Activated CD8-positive, alpha-beta T cell treated with anti-CD3 and anti-CD28 coated beads, Interleukin-2, amount 10 ng/mL, durations not matched to agents 7 days and 5 days (primary cell): Measurements from ENCODE around the gene NRXN3. TPM values are rescaled to one million over a fixed set of nuclear protein-coding genes. Genes with fewer than 3 reads are reported as not detected.

Source experiments
- ATAC-seq: fragments of 150-1000 bp; cut with Tn5 transposase; one replicate; pipeline ENCODE4 v1.10.0; 2021; ENCODE audit warnings: moderate library complexity
- CTCF ChIA-PET: fragments of 350-600 bp; sonication (Branson Sonifier 250); formaldehyde crosslinking; loops from one replicate; lab custom pipeline; 2021; ENCODE audit warnings: antibody characterized with exemption; lab: Charles Lee
- POLR2A ChIA-PET: fragments of 350-600 bp; sonication (Branson Sonifier 250); formaldehyde crosslinking; loops from one replicate; lab custom pipeline; 2021; ENCODE audit warnings: antibody characterized with exemption; lab: Charles Lee
- DNase-seq: peaks from one replicate; pipeline ENCODE4 v3.0.0-alpha.2; 2020
- H3K27ac Mint-ChIP-seq: one replicate; pipeline ENCODE4 v1.8.0; 2021; ENCODE audit warnings: mild to moderate bottlenecking, mixed read lengths
- H3K27me3 Mint-ChIP-seq: one replicate; pipeline ENCODE4 v1.8.0; 2021; ENCODE audit warnings: low read depth, mixed read lengths
- H3K36me3 Mint-ChIP-seq: one replicate; pipeline ENCODE4 v1.8.0; 2021; ENCODE audit warnings: low read depth, mixed read lengths
- H3K4me1 Mint-ChIP-seq: one replicate; pipeline ENCODE4 v1.8.0; 2021; ENCODE audit warnings: low read depth, mixed read lengths
- H3K4me3 Mint-ChIP-seq: one replicate; pipeline ENCODE4 v1.8.0; 2021; ENCODE audit warnings: mild to moderate bottlenecking, mixed read lengths
- H3K9me3 Mint-ChIP-seq: one replicate; pipeline ENCODE4 v1.8.0; 2022; ENCODE audit warnings: mixed read lengths; ENCODE audit not compliant: insufficient read depth
- total RNA-seq, 2 experiments: library from RNA; stranded (reverse); gene quantifications; one replicate each; pipeline ENCODE4 v1.2.3, GENCODE V29; 2021

The NRXN3 gene
- total RNA-seq, 2 experiments from 2014 or later: not detected

- ChIA-PET CTCF (no interaction called here), POLR2A (no interaction called here)
- no peaks in the 10 kb centered on the region for H3K4me1 Mint-ChIP-seq
- ATAC-seq: no peak
- no peaks in the 10 kb centered on the region for H3K36me3 Mint-ChIP-seq
- no peaks in the 10 kb centered on the region for H3K9me3 Mint-ChIP-seq
- H3K27me3 Mint-ChIP-seq: no peaks in the 10 kb centered on the region
- DNase-seq: no peak
- no peak overlapping the region for H3K27ac Mint-ChIP-seq
- no peak overlapping the region for H3K4me3 Mint-ChIP-seq
Measured at GRCh38 chr14:78440356-78440894, 270.3 kb downstream of the NRXN3 start.

- no peak overlapping the region for H3K27ac Mint-ChIP-seq
- no peaks in the 10 kb centered on the region for H3K9me3 Mint-ChIP-seq
- no peak overlapping the region for H3K4me3 Mint-ChIP-seq
- ChIA-PET CTCF (interaction anchor here (1.3 kb wide), 1 partner anchor 123 kb away, joined by 4 read pairs; no protein-coding TSS in a partner anchor), POLR2A (interaction anchor here (0.8 kb wide), 1 partner anchor 58 kb away, joined by 3 read pairs; no protein-coding TSS in a partner anchor)
- no peaks in the 10 kb centered on the region for H3K4me1 Mint-ChIP-seq
- no peak for DNase-seq
- no peaks in the 10 kb centered on the region for H3K36me3 Mint-ChIP-seq
- ATAC-seq: no peak
- no peaks in the 10 kb centered on the region for H3K27me3 Mint-ChIP-seq
Measured at GRCh38 chr14:78443834-78444233, 273.7 kb downstream of the NRXN3 start.

- no peaks in the 10 kb centered on the region for H3K36me3 Mint-ChIP-seq
- DNase-seq: no peak
- H3K27ac Mint-ChIP-seq: no peak overlapping the region
- H3K9me3 Mint-ChIP-seq: no peaks in the 10 kb centered on the region
- H3K4me3 Mint-ChIP-seq: no peak overlapping the region
- no peak for ATAC-seq
- ChIA-PET POLR2A (no interaction called here), CTCF (no interaction called here)
- H3K27me3 Mint-ChIP-seq: no peaks in the 10 kb centered on the region
- H3K4me1 Mint-ChIP-seq: no peaks in the 10 kb centered on the region
Measured at GRCh38 chr14:78445275-78445674, 275.1 kb downstream of the NRXN3 start.

GRCh38 chr14:78446807-78447206, 276.6 kb downstream of the NRXN3 start:
- no peaks in the 10 kb centered on the region for H3K27me3 Mint-ChIP-seq
- no peak overlapping the region for H3K4me3 Mint-ChIP-seq
- CTCF ChIA-PET: interaction anchor here (4.9 kb wide), 1 partner anchor 120 kb away, joined by 23 read pairs; no protein-coding TSS in a partner anchor
- POLR2A ChIA-PET: no interaction called here
- H3K9me3 Mint-ChIP-seq: no peaks in the 10 kb centered on the region
- H3K36me3 Mint-ChIP-seq: no peaks in the 10 kb centered on the region
- DNase-seq: no peak
- H3K27ac Mint-ChIP-seq: no peak overlapping the region
- H3K4me1 Mint-ChIP-seq: no peaks in the 10 kb centered on the region
- no peak for ATAC-seq

- Mint-ChIP-seq H3K4me3 (no peak overlapping the region), H3K9me3 (no peaks in the 10 kb centered on the region), H3K36me3 (no peaks in the 10 kb centered on the region), H3K27me3 (no peaks in the 10 kb centered on the region), H3K4me1 (no peaks in the 10 kb centered on the region), H3K27ac (no peak overlapping the region)
- ChIA-PET POLR2A (interaction anchor here (0.6 kb wide), 1 partner anchor 1092 kb away, joined by 4 read pairs; no protein-coding TSS in a partner anchor), CTCF (interaction anchor here (0.8 to 4.9 kb wide), 3 partner anchors 119 to 388 kb away, joined by 3 to 23 read pairs (median 3); no protein-coding TSS in a partner anchor)
- DNase-seq (peak; percentile 66), ATAC-seq (no peak)
Measured at GRCh38 chr14:78448164-78449094, 278.3 kb downstream of the NRXN3 start.

DNA sequence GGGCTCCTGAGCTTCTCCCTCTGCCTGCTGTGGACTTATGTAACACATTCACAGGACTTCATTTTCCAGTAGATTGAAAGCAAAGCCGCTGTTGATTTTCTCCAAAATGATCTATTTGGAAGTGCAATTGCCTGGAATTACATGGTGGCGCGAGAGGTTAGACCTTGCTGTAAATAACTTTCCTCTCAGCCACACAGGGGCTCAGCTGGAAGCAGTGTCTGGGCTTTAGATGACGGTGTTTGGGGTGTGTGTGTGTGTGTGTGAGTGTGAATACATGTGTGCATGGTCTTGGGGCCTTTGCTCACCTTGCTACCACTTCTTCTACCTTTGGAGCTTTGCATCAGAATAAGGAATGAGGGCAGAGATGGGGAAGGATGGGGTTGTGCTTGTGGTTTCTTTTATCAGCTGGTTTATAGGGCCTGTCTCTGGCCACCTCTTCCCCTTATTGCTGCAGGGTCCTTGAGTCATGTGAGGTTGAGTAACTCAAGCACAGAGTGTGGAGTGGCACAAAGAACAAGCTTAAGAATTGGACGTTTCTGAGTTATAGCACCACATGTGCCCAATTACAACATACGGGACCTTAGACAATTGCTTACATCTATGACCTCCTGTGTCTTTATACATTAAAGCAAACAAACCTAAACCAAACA, 280.6 kb downstream of the NRXN3 start:
- CTCF ChIA-PET: interaction anchor here (0.9 to 4.9 kb wide), 2 partner anchors 116 to 148 kb away, joined by 3 to 23 read pairs; no protein-coding TSS in a partner anchor
- H3K27me3 Mint-ChIP-seq: no peaks in the 10 kb centered on the region
- ATAC-seq (no peak), DNase-seq (no peak)
- POLR2A ChIA-PET: no interaction called here
- no peak overlapping the region for H3K4me3 Mint-ChIP-seq
- no peaks in the 10 kb centered on the region for H3K4me1 Mint-ChIP-seq
- no peaks in the 10 kb centered on the region for H3K9me3 Mint-ChIP-seq
- H3K36me3 Mint-ChIP-seq: no peaks in the 10 kb centered on the region
- H3K27ac Mint-ChIP-seq: no peak overlapping the region

DNA sequence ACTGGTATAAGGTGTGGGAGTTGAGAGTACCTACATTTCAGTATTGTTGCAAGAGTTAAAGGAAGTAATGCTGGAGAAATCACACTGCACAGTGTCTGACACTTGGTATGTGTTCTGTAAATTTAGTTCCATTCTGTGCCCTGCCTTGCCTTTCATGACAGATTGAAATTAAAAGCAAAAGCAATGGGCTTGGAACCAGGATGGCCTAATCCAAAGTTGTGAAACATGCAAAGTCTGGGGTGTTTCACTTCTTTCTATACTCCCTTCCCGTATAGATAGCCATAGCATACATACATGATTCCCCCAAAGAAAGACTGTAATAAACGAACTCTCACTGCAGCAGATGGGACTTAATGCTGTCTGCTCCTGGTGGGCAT, 281.1 kb downstream of the NRXN3 start:
- ATAC-seq (no peak), DNase-seq (no peak)
- Mint-ChIP-seq H3K27me3 (no peaks in the 10 kb centered on the region), H3K4me3 (no peak overlapping the region), H3K9me3 (no peaks in the 10 kb centered on the region), H3K27ac (no peak overlapping the region), H3K36me3 (no peaks in the 10 kb centered on the region), H3K4me1 (no peaks in the 10 kb centered on the region)
- CTCF ChIA-PET: interaction anchor here (4.9 kb wide), 1 partner anchor 116 kb away, joined by 23 read pairs; no protein-coding TSS in a partner anchor
- POLR2A ChIA-PET: no interaction called here

DNA sequence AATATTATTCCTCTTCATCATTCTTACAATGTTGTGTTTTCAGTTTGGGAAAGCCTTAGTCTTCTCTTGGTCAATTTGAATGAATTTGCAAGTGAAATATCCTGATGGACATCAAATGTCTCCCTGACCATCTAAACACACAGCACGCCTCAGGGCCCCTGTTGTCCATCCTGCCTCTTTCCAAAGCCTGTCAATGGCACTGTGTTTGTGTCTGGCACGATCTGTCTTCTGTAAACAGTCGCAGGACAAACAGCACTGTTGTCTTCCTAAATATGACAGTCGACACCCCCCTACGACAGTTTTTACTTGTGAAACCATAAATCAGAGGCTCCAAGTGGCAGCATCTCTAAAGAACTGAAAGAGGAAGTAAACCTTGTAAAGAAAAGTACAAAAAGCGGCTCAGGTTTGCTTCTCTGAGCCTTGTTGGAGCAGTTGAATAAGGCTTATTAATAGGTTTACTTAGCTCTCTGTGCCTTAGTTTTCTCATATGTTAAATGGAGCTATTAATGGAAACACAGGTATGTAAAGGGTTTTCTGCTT, 285.8 kb downstream of the NRXN3 start:
- Mint-ChIP-seq H3K27me3 (no peaks in the 10 kb centered on the region), H3K4me1 (no peaks in the 10 kb centered on the region), H3K36me3 (no peaks in the 10 kb centered on the region), H3K4me3 (no peak overlapping the region), H3K27ac (no peak overlapping the region), H3K9me3 (no peaks in the 10 kb centered on the region)
- POLR2A ChIA-PET: no interaction called here
- CTCF ChIA-PET: no interaction called here
- DNase-seq: no peak
- ATAC-seq: no peak

DNA sequence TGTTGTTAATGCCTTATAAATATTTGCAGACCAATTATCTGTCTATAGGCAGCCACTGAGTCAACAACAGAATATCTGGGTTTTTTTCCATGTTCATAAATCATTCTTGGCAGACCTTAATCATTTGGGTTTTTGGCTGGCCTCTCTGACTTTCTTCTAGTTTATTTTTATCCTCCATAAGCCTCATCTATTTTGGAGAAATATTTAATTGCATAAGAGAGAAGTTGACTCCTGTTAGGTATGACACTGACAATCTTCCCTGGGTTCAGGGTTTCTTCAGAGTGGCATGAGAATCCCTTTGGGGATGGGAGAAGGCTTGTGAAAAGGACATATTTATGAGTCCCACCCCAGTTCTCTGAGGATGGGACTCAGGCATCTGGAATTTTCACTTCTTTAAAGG, 299.8 kb downstream of the NRXN3 start:
- Mint-ChIP-seq H3K9me3 (no peaks in the 10 kb centered on the region), H3K27me3 (no peaks in the 10 kb centered on the region), H3K36me3 (no peaks in the 10 kb centered on the region), H3K27ac (no peak overlapping the region), H3K4me3 (no peak overlapping the region), H3K4me1 (no peaks in the 10 kb centered on the region)
- DNase-seq: no peak
- ChIA-PET POLR2A (no interaction called here), CTCF (no interaction called here)
- ATAC-seq: no peak

DNA sequence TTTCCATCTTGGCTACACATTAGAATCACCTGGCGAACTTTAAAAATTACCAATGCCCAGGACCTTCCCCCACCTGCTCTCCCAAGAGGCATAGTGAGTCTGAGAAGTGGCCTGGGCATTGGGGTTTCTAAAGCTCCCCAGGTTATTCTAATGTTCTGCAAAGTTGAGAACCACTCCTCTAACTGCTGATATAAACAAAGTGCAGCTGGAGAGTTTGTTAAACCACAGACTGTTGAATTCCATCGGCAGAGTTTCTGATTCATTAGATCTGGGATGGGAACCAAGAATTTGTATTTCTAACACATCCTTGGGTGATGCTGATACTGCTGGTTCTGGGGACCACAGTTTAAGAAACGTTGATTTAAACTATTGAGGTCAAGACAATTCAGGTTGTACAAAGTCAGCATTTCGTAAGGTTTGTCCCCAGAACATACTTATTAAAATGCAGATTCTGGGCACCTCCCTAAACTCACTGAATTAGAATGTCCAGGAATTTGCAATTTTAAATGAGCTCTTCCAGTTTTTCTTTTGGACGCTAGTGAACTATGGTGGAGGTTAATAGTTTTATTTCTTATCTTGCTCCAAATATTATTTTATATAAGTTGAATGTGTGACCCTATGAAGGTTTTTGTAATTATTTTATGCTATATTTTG, 309.1 kb downstream of the NRXN3 start:
- no peaks in the 10 kb centered on the region for H3K9me3 Mint-ChIP-seq
- no peaks in the 10 kb centered on the region for H3K27me3 Mint-ChIP-seq
- no peak overlapping the region for H3K4me3 Mint-ChIP-seq
- no peaks in the 10 kb centered on the region for H3K36me3 Mint-ChIP-seq
- ChIA-PET POLR2A (no interaction called here), CTCF (no interaction called here)
- H3K27ac Mint-ChIP-seq: no peak overlapping the region
- DNase-seq (no peak), ATAC-seq (no peak)
- H3K4me1 Mint-ChIP-seq: no peaks in the 10 kb centered on the region

DNA sequence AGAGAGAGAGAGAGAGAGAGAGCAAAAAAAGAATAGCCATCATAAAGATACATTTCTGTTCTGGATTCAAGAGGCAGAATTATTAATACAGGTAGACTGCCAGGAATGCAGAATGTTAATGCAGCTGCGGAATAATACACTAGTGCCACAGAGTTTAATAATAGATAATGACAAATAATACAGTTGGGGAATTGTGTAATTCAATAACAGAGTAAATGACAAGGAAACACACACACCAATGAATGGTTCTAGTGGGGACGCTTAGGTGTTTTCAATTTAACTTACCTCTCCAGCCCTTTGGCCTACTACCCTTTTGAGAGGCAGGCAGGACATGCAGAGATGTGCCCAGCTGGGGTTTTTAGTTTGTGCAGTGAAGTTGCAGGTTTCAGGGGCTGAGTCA, 313.9 kb downstream of the NRXN3 start:
- H3K27ac Mint-ChIP-seq: no peak overlapping the region
- H3K4me3 Mint-ChIP-seq: no peak overlapping the region
- no peaks in the 10 kb centered on the region for H3K36me3 Mint-ChIP-seq
- H3K27me3 Mint-ChIP-seq: no peaks in the 10 kb centered on the region
- DNase-seq (no peak), ATAC-seq (no peak)
- ChIA-PET CTCF (no interaction called here), POLR2A (no interaction called here)
- no peaks in the 10 kb centered on the region for H3K4me1 Mint-ChIP-seq
- no peaks in the 10 kb centered on the region for H3K9me3 Mint-ChIP-seq
